ENCODE measurements around the gene SLC25A19.

DNA sequence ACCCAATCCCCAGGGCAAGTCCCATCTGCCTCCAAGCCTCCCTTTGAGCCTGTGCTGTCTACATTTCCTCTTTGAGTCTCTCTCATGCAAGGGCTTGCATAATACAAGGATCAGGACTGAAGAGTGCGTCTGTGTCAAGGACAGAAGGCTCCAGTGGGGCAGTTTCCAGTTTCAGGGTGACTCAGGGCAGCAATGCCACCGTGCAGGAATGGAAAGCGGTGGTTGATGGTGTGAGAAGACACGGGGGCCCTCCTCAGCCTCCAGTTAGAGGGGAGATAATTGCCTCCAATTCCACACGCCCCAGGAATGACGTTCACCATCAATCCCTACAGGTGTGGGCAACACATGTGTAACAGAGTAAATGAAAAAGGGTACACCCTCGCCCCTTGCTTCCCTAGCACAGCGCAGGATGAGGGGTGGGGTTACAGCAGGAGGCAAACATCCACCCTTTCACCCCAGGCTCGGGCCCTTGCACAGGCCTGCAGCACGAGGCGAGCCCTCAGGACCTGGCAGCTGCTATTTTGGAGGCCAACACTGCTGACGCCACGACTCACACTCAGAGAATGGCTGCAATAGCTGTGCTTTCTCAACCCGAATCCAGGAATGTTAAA is 24.8 kb upstream of the SLC25A19 start:
- TF ChIP-seq BHLHE40 (IDR thresholded peaks at IDR 0.05; ENCODE audit: low read length), result no peak
- no peak for TF ChIP-seq MYNN (IDR thresholded peaks at IDR 0.05)
- no peak for TF ChIP-seq MYNN (CRISPR knock-in tag; IDR thresholded peaks at IDR 0.05)
- TF ChIP-seq, protein P1, sequence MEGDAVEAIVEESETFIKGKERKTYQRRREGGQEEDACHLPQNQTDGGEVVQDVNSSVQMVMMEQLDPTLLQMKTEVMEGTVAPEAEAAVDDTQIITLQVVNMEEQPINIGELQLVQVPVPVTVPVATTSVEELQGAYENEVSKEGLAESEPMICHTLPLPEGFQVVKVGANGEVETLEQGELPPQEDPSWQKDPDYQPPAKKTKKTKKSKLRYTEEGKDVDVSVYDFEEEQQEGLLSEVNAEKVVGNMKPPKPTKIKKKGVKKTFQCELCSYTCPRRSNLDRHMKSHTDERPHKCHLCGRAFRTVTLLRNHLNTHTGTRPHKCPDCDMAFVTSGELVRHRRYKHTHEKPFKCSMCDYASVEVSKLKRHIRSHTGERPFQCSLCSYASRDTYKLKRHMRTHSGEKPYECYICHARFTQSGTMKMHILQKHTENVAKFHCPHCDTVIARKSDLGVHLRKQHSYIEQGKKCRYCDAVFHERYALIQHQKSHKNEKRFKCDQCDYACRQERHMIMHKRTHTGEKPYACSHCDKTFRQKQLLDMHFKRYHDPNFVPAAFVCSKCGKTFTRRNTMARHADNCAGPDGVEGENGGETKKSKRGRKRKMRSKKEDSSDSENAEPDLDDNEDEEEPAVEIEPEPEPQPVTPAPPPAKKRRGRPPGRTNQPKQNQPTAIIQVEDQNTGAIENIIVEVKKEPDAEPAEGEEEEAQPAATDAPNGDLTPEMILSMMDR (IDR thresholded peaks at IDR 0.05 in 2 of 3, conservative IDR thresholded peaks at IDR 0.05 in 1 of 3; ENCODE audit: insufficient read depth in 2 of 3, low read depth in 1 of 3, low read length in 3 of 3), result no peak
